ENCODE data around the gene TOP2A.

TOP2A gene

GRCh38 chr17:40358323-40359038 is 59.2 kb downstream of the TOP2A start:
- H3K9me3 ChIP-seq: no peaks in the 10 kb centered on the region
- H3K27me3 ChIP-seq: no peaks in the 10 kb centered on the region
- peak; percentile 91 for TF ChIP-seq CTCF (IDR thresholded peaks at IDR 0.05; ENCODE audit: low read depth, low read length)
- DNase-seq: peak; percentile 91
- 0 out of 2 replicates have a peak overlapping the region, but pooled peaks have one; percentile 12 for H3K4me3 ChIP-seq (ENCODE audit: low read depth, low read length)
- peaks cover 26% of the 10 kb centered on the region for H3K36me3 ChIP-seq
- H3K4me1 ChIP-seq: peaks cover 29% of the 10 kb centered on the region

GRCh38 chr17:40356990-40357881 is 60.5 kb downstream of the TOP2A start:
- H3K4me3 ChIP-seq (ENCODE audit: low read depth, low read length): no peak overlapping the region
- H3K4me1 ChIP-seq: peaks cover 40% of the 10 kb centered on the region
- H3K36me3 ChIP-seq: peaks cover 39% of the 10 kb centered on the region
- no peak for DNase-seq
- no peak for TF ChIP-seq CTCF (IDR thresholded peaks at IDR 0.05; ENCODE audit: low read depth, low read length)
- H3K9me3 ChIP-seq: no peaks in the 10 kb centered on the region
- H3K27me3 ChIP-seq: no peaks in the 10 kb centered on the region

- no peak for DNase-seq
- H3K9me3 ChIP-seq: no peaks in the 10 kb centered on the region
- TF ChIP-seq CTCF (IDR thresholded peaks at IDR 0.05; ENCODE audit: low read depth, low read length): no peak
- H3K27me3 ChIP-seq: no peaks in the 10 kb centered on the region
- peaks cover 51% of the 10 kb centered on the region for H3K4me1 ChIP-seq
- peaks cover 46% of the 10 kb centered on the region for H3K36me3 ChIP-seq
- H3K4me3 ChIP-seq (ENCODE audit: low read depth, low read length): no peak overlapping the region
Measured at GRCh38 chr17:40355804-40356758, 61.6 kb downstream of the TOP2A start.

- H3K27me3 ChIP-seq: no peaks in the 10 kb centered on the region
- H3K9me3 ChIP-seq: no peaks in the 10 kb centered on the region
- H3K4me3 ChIP-seq (ENCODE audit: low read depth, low read length): no peak overlapping the region; the same call in 1 of the 2 replicates
- TF ChIP-seq CTCF (IDR thresholded peaks at IDR 0.05; ENCODE audit: low read depth, low read length): peak; percentile 89
- H3K4me1 ChIP-seq: peaks cover 51% of the 10 kb centered on the region
- peaks cover 46% of the 10 kb centered on the region for H3K36me3 ChIP-seq
- DNase-seq: peak; percentile 90
Measured at GRCh38 chr17:40355123-40355803, 62.4 kb downstream of the TOP2A start.

GRCh38 chr17:40354221-40355122 is 63.2 kb downstream of the TOP2A start:
- H3K4me3 ChIP-seq (ENCODE audit: low read depth, low read length): no peak overlapping the region
- no peaks in the 10 kb centered on the region for H3K9me3 ChIP-seq
- peaks cover 57% of the 10 kb centered on the region for H3K4me1 ChIP-seq
- no peaks in the 10 kb centered on the region for H3K27me3 ChIP-seq
- H3K36me3 ChIP-seq: peaks cover 50% of the 10 kb centered on the region
- DNase-seq: no peak
- no peak for TF ChIP-seq CTCF (IDR thresholded peaks at IDR 0.05; ENCODE audit: low read depth, low read length)
